LHCN-M2 (cell line): Measurements from ENCODE around the gene CHSY1. TPM values are rescaled to one million over a fixed set of nuclear protein-coding genes. Genes with fewer than 3 reads are reported as not detected.

Source experiments
- DNase-seq: peaks from one replicate; pipeline ENCODE4 v3.0.0-alpha.2; 2012; ENCODE audit warnings: low read depth
- total RNA-seq: library from RNA; depleted of rRNA; stranded (reverse); fragments of >200 nt; gene quantifications from 2 replicates; pipeline ENCODE4 v1.2.3, GENCODE V29; 2014

The CHSY1 gene
- total RNA-seq, 1 experiment from 2014 or later = 21.8 TPM

GRCh38 chr15:101188637-101189408 is 63.0 kb downstream of the CHSY1 start:
- peak; percentile 65 for DNase-seq

DNA sequence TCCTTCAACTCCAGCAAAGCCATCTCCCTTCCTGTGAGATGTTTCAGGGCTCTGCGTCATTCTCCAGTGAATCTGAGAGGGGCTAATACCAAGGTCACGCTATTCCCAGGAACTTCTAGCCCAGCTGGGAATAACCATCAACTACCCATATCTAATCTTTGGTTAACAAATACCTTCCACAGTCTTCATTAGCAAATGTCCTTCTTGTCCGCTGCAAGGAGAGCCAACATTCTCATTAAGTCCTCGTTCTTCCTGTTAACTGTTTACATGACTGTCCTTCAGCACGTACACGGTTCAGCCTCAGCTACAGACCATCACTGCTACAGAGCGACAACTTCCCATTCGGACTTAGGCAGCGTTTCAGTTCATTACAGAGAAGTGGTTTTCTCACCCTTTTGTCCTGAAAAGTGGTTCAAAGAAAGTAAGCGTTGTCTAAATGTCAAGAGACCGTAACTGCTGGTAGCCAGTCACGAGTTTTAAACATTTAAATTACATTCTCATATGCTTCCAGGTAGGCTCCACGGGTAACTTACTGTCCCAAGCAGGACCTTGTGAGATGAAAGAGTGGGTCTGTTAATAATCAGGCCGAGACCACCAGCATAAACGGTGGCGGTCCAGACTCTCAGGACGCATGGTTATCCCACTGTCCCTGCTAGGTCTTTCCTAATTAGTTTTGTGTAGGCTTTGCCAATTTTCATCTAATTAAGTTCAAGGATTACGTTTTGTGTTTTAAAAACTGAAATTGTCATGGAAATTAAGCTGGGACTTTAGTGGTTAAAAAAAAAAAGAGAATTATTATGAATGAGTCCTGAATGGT is 63.8 kb downstream of the CHSY1 start:
- DNase-seq = peak; percentile 78

DNA sequence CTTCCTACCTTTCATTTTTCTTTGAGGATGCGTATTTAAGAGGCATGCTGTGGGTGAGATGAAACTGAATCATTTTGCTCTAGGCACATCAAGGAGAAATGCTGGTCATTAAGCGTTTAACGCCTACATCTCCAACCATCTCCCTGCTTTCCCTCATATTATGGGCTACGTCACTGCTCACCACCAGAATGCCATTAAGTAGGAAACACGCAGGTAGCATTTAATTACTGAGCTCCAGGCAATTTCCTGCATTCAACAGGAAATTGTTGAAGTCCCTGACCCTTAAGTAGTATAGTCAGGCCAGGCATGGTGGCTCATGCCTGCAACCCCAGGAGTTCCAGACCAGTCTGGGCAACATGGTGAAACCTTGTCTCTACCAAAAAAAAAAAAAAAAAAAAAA is 66.1 kb downstream of the CHSY1 start:
- no peak for DNase-seq

DNA sequence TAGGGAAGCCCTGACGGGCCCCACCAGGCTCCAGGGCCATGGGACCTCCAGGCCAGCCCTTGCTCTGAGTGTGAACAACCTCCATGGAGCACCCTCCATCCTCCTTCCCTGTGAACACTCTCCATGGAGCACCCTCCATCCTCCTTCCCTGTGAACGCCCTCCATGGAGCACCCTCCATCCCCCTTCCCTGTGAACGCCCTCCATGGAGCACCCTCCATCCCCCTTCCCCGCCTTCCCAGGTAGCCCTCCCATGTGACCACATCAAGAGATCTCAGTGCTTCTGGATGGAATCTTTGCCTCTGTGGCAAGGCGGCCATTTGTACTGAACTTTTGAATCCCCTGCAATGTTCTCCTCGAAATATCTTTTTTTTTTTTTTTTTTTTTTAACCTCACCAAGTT is 66.5 kb downstream of the CHSY1 start:
- DNase-seq = no peak

- DNase-seq = no peak
These were observed 67.0 kb downstream of the CHSY1 start for GRCh38 chr15:101184830-101185229.

- no peak for DNase-seq
These were observed 67.9 kb downstream of the CHSY1 start for GRCh38 chr15:101183931-101184305.

- peak; percentile 93 for DNase-seq
These were observed 68.5 kb downstream of the CHSY1 start for GRCh38 chr15:101183226-101183930.

- DNase-seq = no peak
These were observed 69.6 kb downstream of the CHSY1 start for GRCh38 chr15:101182215-101182614.

- no peak for DNase-seq
These were observed 70.5 kb downstream of the CHSY1 start for GRCh38 chr15:101181349-101181748.

GRCh38 chr15:101180620-101181307 is 71.1 kb downstream of the CHSY1 start:
- no peak for DNase-seq

GRCh38 chr15:101179341-101180153 is 72.3 kb downstream of the CHSY1 start:
- DNase-seq = peak; percentile 39

DNA sequence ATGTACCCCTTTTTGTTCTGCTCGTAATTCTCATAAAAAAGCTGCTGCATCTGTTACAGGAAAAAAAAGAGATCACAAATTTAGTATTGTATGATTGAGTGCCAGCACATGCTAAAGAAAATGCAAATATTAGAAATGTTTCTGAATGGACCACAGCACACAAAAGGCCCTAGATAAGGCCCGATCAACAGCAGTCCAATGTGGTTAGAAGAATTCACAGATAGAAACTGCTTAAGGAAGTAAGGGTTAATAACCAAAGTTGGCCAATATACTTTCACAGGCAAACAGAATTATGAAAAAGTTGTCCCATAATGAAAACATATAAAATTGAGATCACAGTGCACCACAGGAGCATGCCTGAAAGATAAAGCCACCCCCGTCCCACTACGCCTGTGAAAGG is 72.9 kb downstream of the CHSY1 start:
- DNase-seq = no peak

DNA sequence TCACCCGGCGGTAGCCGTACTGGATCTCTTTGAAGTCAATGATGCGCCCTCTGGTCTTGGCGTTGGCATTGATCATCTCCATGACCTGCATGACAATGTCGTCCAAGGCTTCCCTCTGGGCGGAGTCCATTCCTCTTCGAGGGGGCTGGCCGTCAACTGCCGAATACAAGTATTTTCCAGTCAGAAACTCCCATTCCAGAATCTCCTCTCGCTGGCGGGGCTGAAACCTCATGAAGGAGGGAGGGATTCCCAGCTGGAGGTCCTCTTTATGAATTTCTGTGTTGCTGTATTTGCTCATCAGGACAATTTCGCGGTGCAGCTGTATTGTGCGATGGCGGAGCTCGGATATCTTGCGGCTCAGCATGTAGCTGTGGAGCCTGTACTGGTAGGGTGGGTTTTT is 73.4 kb downstream of the CHSY1 start:
- DNase-seq = no peak

DNA sequence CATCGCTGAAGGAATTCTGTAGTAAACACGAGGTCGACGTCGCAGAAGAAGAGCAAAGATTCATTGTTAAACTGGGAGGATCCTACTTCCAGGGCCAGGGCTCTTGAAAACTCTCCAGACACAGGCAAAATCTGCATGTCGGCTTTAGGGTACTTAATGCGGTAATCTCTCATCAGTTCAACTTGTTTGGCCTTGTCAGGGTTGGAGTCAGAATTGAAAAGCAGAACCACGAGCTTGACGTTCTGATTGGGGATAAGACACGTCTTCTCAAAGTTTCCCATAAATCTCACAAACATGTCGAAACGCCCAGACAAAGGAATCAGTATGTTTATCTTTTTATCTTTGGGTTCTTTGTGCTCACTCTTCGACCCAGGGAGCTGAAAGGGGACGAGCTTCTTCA is 74.0 kb downstream of the CHSY1 start:
- no peak for DNase-seq

GRCh38 chr15:101176625-101177024 is 75.2 kb downstream of the CHSY1 start:
- peak; percentile 34 for DNase-seq

GRCh38 chr15:101175401-101175800 is 76.4 kb downstream of the CHSY1 start:
- DNase-seq = no peak

- DNase-seq = no peak
These were observed 77.5 kb downstream of the CHSY1 start for GRCh38 chr15:101174152-101174920.

- no peak for DNase-seq
These were observed 78.4 kb downstream of the CHSY1 start for GRCh38 chr15:101173233-101174119.

GRCh38 chr15:101172501-101173071 is 79.3 kb downstream of the CHSY1 start:
- DNase-seq = no peak
